HepG2 (cell line): ENCODE data around the gene ZNF749. TPM values are rescaled to one million over a fixed set of nuclear protein-coding genes. Genes with fewer than 3 reads are reported as not detected.
A peak's percentile ranks its signal among the peaks of the same experiment; 100 is the strongest.

ENCODE experiments used
- ATM ChIP-seq: fragments of 450-650 bp; IDR thresholded peaks from 2 replicates; pipeline ENCODE4 v1.7.1; 2017; ENCODE audit warnings: mild to moderate bottlenecking, borderline replicate concordance
- CBFB ChIP-seq: sonication (generic); formaldehyde crosslinking; IDR thresholded peaks from 2 replicates; pipeline ENCODE4 v1.4.0; 2020; ENCODE audit warnings: missing genetic modification reagents
- CHD4 ChIP-seq: fragments of 200-600 bp; sonication (generic); IDR thresholded peaks from 2 replicates; pipeline ENCODE4 v1.7.0; 2017; ENCODE audit warnings: mild to moderate bottlenecking, low read length, borderline replicate concordance
- FOXA1 ChIP-seq, 2 experiments: fragments of 450-650 bp in 1 of 2; sonication (generic) in 1 of 2; formaldehyde crosslinking in 1 of 2; IDR thresholded peaks; 2 replicates each; pipeline versions ENCODE4 v1.4.0 to v1.6.1; 2016 to 2020; ENCODE audit warnings: missing genetic modification reagents in 1 of 2
- FOXP1 ChIP-seq, 2 experiments: fragments of 450-650 bp in 1 of 2; IDR thresholded peaks; 2 replicates each; pipeline ENCODE4 v1.6.1; 2017 to 2018; ENCODE audit warnings: antibody characterized with exemption in 1 of 2
- SKI ChIP-seq: fragments of 450-650 bp; IDR thresholded peaks from one replicate; pipeline ENCODE4 v1.6.1; 2018; ENCODE audit warnings: mild to moderate bottlenecking; ENCODE audit not compliant: partially characterized antibody
- ZFX ChIP-seq: sonication (generic); formaldehyde crosslinking; IDR thresholded peaks from 2 replicates; pipeline ENCODE4 v1.4.0; 2020; ENCODE audit warnings: mild to moderate bottlenecking, low read depth, missing genetic modification reagents, moderate library complexity
- ZNF24 ChIP-seq: fragments of 450-650 bp; IDR thresholded peaks from 2 replicates; pipeline ENCODE4 v1.6.1; 2017; ENCODE audit warnings: antibody characterized with exemption, mild to moderate bottlenecking
- ZNF446 ChIP-seq: sonication (generic); formaldehyde crosslinking; IDR thresholded peaks from 2 replicates; pipeline ENCODE4 v1.5.0; 2020; ENCODE audit warnings: mild to moderate bottlenecking, missing genetic modification reagents
- ZNF484 ChIP-seq: sonication (generic); formaldehyde crosslinking; IDR thresholded peaks from 2 replicates; pipeline ENCODE4 v1.5.1; 2020; ENCODE audit warnings: mild to moderate bottlenecking, low read depth, missing genetic modification reagents, borderline replicate concordance
- polyA plus RNA-seq, 8 experiments: library from polyadenylated mRNA; depleted of rRNA in 3 of 8; stranded (reverse) in 7 of 8; unstranded in 1 of 8; fragments of >200 nt; fragmentation: Illumina TruSeq in 4 of 8; extraction: Trizol in 4 of 8; gene quantifications; 2 replicates each; pipeline versions ENCODE4 v1.2.1 to v1.2.3, GENCODE V29; 2011 to 2016; ENCODE audit warnings: low read depth in 4 of 8, missing spikeins in 1 of 8, mixed read lengths in 1 of 8; ENCODE audit not compliant: insufficient read depth in 1 of 8
- total RNA-seq, 5 experiments: library from RNA; depleted of rRNA; stranded (reverse); fragments of >200 nt; fragmentation: Illumina TruSeq; extraction: Trizol; gene quantifications; 2 replicates each; pipeline ENCODE4 v1.2.3, GENCODE V29; 2016; ENCODE audit warnings: low read depth in 1 of 5
- TF ChIP-seq, protein P1 (sequence below): sonication (generic); formaldehyde crosslinking; IDR thresholded peaks from 2 replicates; pipeline ENCODE4 v1.8.1; 2023; ENCODE audit warnings: mild to moderate bottlenecking, moderate library complexity, missing genetic modification reagents
- TF ChIP-seq, protein P2 (sequence below): sonication (generic); formaldehyde crosslinking; IDR thresholded peaks from 2 replicates; pipeline ENCODE4 v1.8.1; 2022; ENCODE audit warnings: mild to moderate bottlenecking, missing genetic modification reagents
- TF ChIP-seq, protein P3 (sequence below): sonication (generic); formaldehyde crosslinking; IDR thresholded peaks from one replicate; pipeline ENCODE4 v1.5.1; 2020; ENCODE audit warnings: mild to moderate bottlenecking, missing genetic modification reagents; ENCODE audit errors: not compliant biosample characterization

Gene ZNF749
- total and polyA plus RNA-seq, 2 of the 13 experiments (the other 11 are each of a cell fraction or from before 2014, with no cell fraction given), result 18.9 to 21.0 TPM

DNA sequence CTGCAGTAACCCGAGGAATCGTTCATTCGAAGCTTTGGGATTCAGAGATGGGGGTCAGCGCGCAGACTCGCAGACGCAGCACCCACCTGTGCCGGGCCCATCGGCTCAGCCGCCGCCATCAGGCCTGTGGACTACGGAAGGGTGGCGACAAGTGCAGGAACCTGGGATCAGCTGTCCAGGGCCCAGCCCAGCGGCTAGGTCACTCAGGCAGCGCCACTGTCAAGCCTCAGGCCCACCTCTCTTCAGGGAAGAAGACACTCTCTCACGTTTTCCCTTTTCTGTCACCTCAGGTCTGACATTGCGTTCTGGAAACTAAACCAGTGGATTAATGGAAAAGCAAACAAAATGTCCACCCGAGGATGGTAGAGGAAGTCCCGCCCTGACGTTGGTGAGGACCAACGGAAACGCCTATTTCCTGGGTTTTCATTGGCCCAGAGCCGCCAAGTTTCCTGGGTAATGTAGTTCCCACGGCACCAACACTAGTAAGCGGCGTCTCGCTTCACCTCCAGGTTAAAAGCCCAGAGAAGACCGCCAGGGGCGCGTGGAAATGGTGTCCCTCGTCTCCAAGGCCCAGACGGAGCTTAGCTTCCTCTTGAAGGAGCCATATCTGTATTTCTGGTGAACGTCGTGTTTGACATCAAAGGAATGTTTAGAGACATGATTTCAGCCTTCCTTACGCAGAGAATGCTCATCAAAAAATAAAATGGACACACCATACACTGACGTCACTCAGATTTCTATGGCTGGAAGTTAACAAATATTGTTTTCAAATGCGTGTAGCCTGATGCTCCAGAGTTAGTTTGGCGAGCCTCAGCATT lies 42.3 kb downstream of the ZNF749 start, which contains the start of gene ZNF772 (continued):
- TF ChIP-seq ATM, result no peak
- TF ChIP-seq ZNF484 (CRISPR knock-in tag), result no peak
- TF ChIP-seq, protein P1, sequence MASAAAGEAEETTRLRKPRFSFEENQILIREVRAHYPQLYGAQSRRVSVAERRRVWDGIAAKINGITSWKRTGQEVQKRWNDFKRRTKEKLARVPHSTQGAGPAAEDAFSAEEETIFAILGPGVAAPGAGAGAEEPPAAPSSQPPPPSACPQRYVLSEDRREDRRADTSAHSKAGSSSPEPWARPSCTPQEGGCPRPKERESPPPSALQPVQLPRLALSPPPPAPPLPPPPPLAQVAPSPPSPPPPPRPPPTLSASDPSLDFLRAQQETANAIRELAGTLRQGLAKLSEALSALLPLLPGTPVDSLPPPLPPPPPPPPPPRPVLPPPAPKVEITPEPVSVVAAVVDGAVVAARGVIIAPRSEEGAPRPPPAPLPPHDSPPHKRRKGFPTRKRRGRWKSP (CRISPR knock-in tag), result peak; percentile 45; the same call in 1 of the 2 replicates
- 0 out of 2 replicates have a peak, but pooled peaks have one; percentile 28 for TF ChIP-seq CBFB (CRISPR knock-in tag)
- TF ChIP-seq FOXP1 (IDR thresholded peaks at IDR 0.05), result no peak
- TF ChIP-seq FOXP1 (CRISPR knock-in tag; IDR thresholded peaks at IDR 0.05), result no peak
- no peak for TF ChIP-seq SKI
- no peak for TF ChIP-seq CHD4
- no peak for TF ChIP-seq ZNF24
- no peak for TF ChIP-seq ZNF446 (CRISPR knock-in tag)
- TF ChIP-seq, protein P2, sequence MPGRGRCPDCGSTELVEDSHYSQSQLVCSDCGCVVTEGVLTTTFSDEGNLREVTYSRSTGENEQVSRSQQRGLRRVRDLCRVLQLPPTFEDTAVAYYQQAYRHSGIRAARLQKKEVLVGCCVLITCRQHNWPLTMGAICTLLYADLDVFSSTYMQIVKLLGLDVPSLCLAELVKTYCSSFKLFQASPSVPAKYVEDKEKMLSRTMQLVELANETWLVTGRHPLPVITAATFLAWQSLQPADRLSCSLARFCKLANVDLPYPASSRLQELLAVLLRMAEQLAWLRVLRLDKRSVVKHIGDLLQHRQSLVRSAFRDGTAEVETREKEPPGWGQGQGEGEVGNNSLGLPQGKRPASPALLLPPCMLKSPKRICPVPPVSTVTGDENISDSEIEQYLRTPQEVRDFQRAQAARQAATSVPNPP, result no peak
- peak; percentile 94 for TF ChIP-seq ZFX (CRISPR knock-in tag)
- TF ChIP-seq, protein P3, sequence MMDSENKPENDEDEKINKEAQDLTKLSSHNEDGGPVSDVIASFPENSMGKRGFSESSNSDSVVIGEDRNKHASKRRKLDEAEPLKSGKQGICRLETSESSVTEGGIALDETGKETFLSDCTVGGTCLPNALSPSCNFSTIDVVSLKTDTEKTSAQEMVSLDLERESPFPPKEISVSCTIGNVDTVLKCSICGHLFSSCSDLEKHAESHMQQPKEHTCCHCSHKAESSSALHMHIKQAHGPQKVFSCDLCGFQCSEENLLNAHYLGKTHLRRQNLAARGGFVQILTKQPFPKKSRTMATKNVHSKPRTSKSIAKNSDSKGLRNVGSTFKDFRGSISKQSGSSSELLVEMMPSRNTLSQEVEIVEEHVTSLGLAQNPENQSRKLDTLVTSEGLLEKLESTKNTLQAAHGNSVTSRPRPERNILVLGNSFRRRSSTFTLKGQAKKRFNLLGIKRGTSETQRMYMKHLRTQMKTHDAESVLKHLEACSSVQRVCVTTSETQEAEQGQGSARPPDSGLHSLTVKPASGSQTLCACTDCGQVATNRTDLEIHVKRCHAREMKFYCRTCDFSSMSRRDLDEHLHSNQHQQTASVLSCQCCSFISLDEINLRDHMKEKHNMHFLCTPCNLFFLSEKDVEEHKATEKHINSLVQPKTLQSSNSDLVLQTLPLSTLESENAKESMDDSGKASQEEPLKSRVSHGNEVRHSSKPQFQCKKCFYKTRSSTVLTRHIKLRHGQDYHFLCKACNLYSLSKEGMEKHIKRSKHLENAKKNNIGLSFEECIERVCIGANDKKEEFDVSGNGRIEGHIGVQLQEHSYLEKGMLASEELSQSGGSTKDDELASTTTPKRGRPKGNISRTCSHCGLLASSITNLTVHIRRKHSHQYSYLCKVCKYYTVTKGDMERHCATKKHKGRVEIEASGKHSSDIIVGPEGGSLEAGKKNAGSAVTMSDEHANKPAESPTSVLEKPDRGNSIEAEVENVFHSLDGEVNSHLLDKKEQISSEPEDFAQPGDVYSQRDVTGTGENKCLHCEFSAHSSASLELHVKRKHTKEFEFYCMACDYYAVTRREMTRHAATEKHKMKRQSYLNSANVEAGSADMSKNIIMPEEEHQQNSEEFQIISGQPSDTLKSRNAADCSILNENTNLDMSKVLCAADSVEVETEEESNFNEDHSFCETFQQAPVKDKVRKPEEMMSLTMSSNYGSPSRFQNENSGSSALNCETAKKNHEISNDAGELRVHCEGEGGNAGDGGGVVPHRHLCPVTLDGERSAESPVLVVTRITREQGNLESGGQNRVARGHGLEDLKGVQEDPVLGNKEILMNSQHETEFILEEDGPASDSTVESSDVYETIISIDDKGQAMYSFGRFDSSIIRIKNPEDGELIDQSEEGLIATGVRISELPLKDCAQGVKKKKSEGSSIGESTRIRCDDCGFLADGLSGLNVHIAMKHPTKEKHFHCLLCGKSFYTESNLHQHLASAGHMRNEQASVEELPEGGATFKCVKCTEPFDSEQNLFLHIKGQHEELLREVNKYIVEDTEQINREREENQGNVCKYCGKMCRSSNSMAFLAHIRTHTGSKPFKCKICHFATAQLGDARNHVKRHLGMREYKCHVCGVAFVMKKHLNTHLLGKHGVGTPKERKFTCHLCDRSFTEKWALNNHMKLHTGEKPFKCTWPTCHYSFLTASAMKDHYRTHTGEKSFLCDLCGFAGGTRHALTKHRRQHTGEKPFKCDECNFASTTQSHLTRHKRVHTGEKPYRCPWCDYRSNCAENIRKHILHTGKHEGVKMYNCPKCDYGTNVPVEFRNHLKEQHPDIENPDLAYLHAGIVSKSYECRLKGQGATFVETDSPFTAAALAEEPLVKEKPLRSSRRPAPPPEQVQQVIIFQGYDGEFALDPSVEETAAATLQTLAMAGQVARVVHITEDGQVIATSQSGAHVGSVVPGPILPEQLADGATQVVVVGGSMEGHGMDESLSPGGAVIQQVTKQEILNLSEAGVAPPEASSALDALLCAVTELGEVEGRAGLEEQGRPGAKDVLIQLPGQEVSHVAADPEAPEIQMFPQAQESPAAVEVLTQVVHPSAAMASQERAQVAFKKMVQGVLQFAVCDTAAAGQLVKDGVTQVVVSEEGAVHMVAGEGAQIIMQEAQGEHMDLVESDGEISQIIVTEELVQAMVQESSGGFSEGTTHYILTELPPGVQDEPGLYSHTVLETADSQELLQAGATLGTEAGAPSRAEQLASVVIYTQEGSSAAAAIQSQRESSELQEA (CRISPR knock-in tag), result peak; percentile 43
- no peak for TF ChIP-seq FOXA1 (IDR thresholded peaks at IDR 0.05)
- 0 out of 2 replicates have a peak, but pooled peaks have one; percentile 27 for TF ChIP-seq FOXA1 (CRISPR knock-in tag; IDR thresholded peaks at IDR 0.05)
